ENCODE results near the gene CXCL1. TPM values are rescaled to one million over a fixed set of nuclear protein-coding genes. Genes with fewer than 3 reads are reported as not detected.
A peak's percentile ranks its signal among the peaks of the same experiment; 100 is the strongest.

CXCL1 gene
- total RNA-seq, 4 donors from 2014 or later = 9.5 to 152 (median 50.1) TPM

- intact Hi-C loops (cut with DNase I) = no loop called here
- H3K36me3 ChIP-seq = no peaks in the 10 kb centered on the region
- peaks cover 0 to 19% (median 0%) of the 10 kb centered on the region in 3 donors for H3K4me1 ChIP-seq
- no peak overlapping the region for H3K4me3 ChIP-seq
- no peaks in the 10 kb centered on the region for H3K9me3 ChIP-seq
- H3K27me3 ChIP-seq = peaks cover 0 to 20% (median 0%) of the 10 kb centered on the region in 4 donors
- no peak overlapping the region for H3K27ac ChIP-seq
- DNase-seq = no peak
- TF ChIP-seq CTCF (IDR thresholded peaks at IDR 0.05) (no peak), POLR2A (IDR thresholded peaks at IDR 0.05) (no peak)
Observed at GRCh38 chr4:73856518-73856917, 12.7 kb upstream of the CXCL1 start.

GRCh38 chr4:73859614-73860088 is 9.5 kb upstream of the CXCL1 start:
- Histone ChIP-seq H3K27ac (peak overlapping the region in 2 of 4 donors; percentile 13 to 31), H3K9me3 (no peaks in the 10 kb centered on the region), H3K27me3 (peaks cover 0 to 4% (median 0%) of the 10 kb centered on the region in 4 donors), H3K4me1 (peaks cover 0 to 11% (median 0%) of the 10 kb centered on the region in 3 donors), H3K4me3 (no peak overlapping the region), H3K36me3 (no peaks in the 10 kb centered on the region)
- DNase-seq = no peak
- TF ChIP-seq POLR2A (IDR thresholded peaks at IDR 0.05) (no peak), CTCF (IDR thresholded peaks at IDR 0.05) (no peak)
- intact Hi-C loops (cut with DNase I) = loop anchor here (10.0 kb wide), 2 partner anchors 185 to 275 kb away; no protein-coding TSS in a partner anchor

GRCh38 chr4:73860181-73860580 is 9.0 kb upstream of the CXCL1 start:
- Histone ChIP-seq H3K4me1 (peaks cover 0 to 14% (median 0%) of the 10 kb centered on the region in 3 donors), H3K27ac (no peak overlapping the region), H3K9me3 (no peaks in the 10 kb centered on the region), H3K27me3 (peaks cover 0 to 4% (median 0%) of the 10 kb centered on the region in 4 donors), H3K4me3 (no peak overlapping the region), H3K36me3 (no peaks in the 10 kb centered on the region)
- no peak for DNase-seq
- intact Hi-C loops (cut with DNase I) = loop anchor here (10.0 kb wide), 2 partner anchors 185 to 275 kb away; no protein-coding TSS in a partner anchor
- WGBS, 2 donors = 48 to 66% methylated on average over 4 of the region's 4 CpGs
- TF ChIP-seq POLR2A (IDR thresholded peaks at IDR 0.05) = no peak
- no peak for TF ChIP-seq CTCF (IDR thresholded peaks at IDR 0.05)

GRCh38 chr4:73860917-73861316 is 8.3 kb upstream of the CXCL1 start:
- no peak for DNase-seq
- no peaks in the 10 kb centered on the region for H3K9me3 ChIP-seq
- H3K36me3 ChIP-seq = no peaks in the 10 kb centered on the region
- intact Hi-C loops (cut with DNase I) = loop anchor here (10.0 kb wide), 2 partner anchors 186 to 276 kb away; no protein-coding TSS in a partner anchor
- TF ChIP-seq CTCF (IDR thresholded peaks at IDR 0.05) = no peak
- no peak for TF ChIP-seq POLR2A (IDR thresholded peaks at IDR 0.05)
- H3K4me1 ChIP-seq = peaks cover 0 to 14% (median 0%) of the 10 kb centered on the region in 3 donors
- no peak overlapping the region for H3K27ac ChIP-seq
- H3K27me3 ChIP-seq = no peaks in the 10 kb centered on the region
- H3K4me3 ChIP-seq = no peak overlapping the region
- 67 to 73% methylated on average over 3 of the region's 3 CpGs for WGBS, 2 donors

- TF ChIP-seq CTCF (IDR thresholded peaks at IDR 0.05) (no peak), POLR2A (IDR thresholded peaks at IDR 0.05) (no peak)
- DNase-seq = no peak
- Histone ChIP-seq H3K27me3 (no peaks in the 10 kb centered on the region), H3K4me1 (peaks cover 0 to 14% (median 0%) of the 10 kb centered on the region in 3 donors), H3K4me3 (no peak overlapping the region), H3K36me3 (no peaks in the 10 kb centered on the region), H3K27ac (no peak overlapping the region), H3K9me3 (no peaks in the 10 kb centered on the region)
- 88 to 92% methylated on average over 1 of the region's 1 CpG for WGBS, 2 donors
- intact Hi-C loops (cut with DNase I) = loop anchor here (10.0 kb wide), 2 partner anchors 188 to 278 kb away; no protein-coding TSS in a partner anchor
Observed at GRCh38 chr4:73862322-73862721, 6.9 kb upstream of the CXCL1 start.
